Cerebellar cortex (tissue), 1 donor: ENCODE data around the gene EAPP.
"Not testable (repeated sequence)": the region's sequence is repeated elsewhere in the genome, so short reads cannot be mapped to it uniquely, and the experiment has no call there.

Source experiments
- DNase-seq: peaks from one replicate; pipeline ENCODE4 v3.0.0-alpha.2; 2015; ENCODE audit warnings: low spot score

Gene EAPP

DNA sequence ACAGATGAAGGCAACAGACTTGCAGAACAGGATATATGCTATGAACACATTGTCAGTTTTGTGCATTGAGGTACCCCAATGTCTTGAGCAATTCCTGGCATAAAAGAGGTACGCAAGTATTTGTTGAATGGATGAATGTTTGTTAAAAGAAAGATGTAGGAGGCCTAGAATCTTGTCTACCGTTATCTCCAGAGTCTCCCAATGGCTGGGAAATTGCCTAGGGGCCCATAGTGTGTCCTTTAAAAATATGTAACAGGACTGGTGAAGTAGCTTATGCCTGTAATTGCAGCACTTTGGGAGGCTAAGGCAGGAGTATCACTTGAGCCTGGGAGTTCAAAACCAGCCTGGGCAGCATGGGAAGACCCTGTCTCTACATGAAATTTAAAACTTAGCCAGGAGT is 57.0 kb downstream of the EAPP start:
- no peak for DNase-seq

DNA sequence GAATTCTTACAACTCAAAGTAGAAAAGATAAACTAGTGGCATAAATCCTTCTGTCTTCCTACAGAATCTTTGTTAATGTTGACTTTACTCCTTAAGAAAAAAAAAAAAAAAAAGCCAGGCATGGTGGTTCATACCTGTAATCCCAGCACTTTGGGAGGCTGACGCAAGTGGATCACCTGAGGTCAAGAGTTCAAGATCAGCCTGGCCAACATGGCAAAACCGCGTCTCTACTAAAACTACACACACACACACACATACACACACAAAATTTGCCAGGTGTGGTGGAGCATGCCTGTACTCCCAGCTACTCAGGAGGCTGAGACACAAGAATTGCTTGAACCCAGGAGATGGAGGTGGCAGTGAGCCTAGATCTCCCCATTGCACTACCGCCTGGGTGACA is 59.8 kb downstream of the EAPP start:
- no peak for DNase-seq

DNA sequence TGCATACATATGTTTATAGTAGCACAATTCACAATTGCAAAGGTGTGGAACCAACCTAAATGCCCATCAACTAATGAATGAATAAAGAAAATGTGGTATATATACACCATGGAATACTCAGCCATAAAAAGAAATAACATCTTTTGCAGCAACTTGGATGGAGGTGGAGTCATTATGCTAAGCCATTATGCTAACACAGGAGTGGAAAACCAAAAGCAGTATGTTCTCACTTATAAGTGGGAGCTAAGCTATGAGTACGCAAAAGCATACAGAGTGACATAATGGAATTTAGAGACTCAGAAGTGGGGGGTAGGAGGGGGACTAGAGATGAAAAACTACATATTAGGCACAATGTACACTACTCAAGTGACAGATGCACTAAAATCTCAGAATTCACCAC is 61.2 kb downstream of the EAPP start:
- DNase-seq, result no peak

DNA sequence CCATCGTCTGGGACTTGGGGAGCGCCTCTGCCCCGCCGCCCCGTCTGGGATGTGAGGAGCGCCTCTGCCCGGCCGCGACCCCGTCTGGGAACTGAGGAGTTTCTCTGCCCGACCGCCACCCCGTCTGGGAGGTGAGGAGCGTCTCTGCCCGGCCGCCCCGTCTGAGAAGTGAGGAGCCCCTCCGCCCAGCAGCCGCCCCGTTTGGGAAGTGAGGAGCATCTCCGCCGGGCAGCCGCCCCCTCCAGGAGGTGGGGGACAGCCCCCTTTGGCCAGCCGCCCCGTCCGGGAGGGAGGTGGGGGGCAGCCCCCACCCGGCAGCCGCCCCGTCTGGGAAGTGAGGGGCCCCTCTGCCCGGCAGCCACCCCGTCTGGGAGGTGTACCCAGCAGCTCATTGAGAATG is 63.5 kb downstream of the EAPP start:
- not testable (repeated sequence) for DNase-seq

DNA sequence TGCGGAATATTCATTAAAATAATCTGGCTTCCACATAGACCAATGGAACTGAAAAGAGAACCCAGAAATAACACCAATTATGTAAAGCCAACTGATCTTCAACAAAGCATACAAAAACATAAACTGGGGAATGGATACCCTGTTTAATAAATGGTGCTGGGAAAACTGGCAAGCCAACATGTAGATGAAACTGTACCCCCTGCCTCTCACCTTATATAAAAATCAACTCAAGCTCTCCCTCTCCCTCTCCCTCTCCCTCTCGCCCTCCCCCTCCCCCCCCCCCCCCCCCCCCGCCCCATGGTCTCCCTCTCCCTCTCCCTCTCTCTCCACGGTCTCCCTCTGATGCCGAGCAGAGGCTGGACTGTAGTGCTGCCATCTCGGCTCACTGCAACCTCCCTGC is 64.3 kb downstream of the EAPP start:
- DNase-seq, result no peak

DNA sequence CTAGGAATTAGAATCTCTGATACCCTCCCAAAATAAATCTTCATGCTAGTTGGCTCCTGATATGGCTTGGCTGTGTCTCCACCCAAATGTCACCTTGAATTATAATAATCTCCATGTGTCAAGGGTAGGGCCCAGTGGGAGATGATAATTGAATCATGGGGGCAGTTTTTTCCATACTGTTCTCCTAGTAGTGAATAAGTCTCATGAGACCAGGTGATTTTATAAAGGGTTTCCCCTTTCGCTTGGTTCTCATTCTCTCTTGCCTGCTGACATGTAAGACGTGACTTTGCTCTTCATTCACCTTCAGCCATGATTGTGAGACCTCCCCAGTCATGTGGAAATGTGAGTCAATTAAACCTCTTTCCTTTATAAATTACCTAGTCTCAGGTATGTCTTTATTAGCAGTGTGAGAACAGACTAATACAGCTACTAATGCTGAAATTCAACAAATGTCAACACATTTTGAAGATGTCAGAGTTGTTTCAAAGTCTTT is 65.3 kb downstream of the EAPP start:
- no peak for DNase-seq

DNA sequence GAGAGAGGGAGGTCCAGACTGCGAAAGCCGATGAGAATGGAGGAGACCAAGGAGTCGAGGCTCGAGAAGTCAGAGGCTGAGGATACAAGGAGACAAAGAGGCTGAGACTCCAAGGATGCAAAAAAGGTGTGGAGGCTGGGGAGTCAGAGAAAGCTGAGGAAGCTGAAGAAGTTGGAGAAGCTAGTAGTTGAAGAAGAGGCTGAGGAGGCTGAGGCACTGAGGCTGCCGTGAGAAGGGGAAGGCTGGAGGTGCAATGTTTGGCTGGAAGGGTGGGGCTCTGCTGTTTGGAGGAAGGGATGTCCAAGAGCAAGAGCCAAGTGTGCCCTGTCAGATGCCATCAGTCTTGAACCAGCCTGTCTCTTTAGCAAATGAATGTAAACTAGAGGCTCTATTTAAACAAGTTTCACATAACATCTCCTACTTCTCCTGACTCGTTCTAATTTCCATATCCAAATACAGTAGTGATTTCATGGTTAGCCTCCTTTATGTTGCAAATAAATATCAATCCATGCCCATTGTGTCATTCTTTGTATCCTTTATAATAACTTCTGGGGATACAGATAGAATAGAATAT is 66.7 kb downstream of the EAPP start:
- DNase-seq, result no peak

DNA sequence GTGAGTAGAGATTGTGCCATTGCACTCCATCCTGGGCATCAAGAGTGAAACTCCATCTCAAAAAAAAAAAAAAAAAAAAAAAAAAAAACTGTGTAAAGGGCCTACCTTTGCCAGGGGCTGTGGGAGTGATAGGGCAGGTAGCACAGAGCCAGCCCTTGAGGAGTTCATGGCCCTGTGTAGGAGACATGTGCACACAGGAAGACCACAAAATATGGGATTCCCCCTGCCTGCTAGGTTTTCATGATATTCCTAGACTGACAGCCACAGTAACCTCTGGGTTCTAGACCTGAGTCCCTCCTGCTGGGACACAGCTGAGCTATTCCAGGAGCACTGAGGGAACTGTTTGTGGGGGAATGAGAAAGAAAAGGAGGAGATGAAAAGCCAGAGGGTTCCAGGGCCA is 69.2 kb downstream of the EAPP start:
- no peak for DNase-seq

DNA sequence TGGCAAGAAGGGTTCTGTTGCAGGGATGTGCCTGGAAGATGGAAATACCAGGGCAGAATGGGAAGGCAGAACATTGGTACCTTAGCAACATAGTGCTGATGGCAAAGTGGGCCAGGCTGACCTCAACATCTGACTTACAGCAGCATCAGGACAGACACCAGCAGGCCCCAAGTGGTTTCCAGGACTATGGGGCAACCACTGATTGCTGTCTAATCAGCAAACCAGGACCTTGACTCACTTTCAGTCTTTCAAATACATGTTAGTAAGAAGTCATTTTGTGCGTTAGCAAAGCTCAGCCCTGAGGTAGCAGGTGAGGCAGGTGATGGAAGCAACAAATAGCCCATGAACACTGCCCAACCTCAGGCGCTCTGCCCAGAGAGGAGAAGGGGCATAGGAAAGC is 72.8 kb downstream of the EAPP start:
- no peak for DNase-seq
